ENCODE data around the gene ELP5.

Gene ELP5

DNA sequence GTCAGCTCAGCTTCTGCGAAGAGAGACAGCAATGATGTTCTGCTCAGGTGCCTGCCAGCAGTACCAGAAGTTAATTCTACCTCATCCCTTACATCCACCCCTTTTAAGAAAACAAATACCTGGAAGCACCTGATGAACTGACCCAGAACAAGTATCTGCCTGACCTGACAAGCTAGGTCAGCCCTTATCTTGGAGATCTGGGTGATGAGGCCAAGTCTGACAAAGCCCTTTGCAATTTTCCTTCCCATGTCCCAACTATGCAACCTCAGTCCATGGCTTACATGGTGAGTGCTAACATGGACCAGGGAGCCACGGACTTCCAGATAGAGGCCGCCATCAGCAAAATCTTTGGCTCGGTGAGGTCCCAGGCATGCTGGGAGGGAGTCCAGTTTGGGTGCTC lies 28.6 kb upstream of the ELP5 start:
- H3K4me1 Mint-ChIP-seq = peaks cover 16% of the 10 kb centered on the region
- no peaks in the 10 kb centered on the region for H3K9me3 Mint-ChIP-seq
- no peak overlapping the region for H3K4me3 Mint-ChIP-seq
- DNase-seq (ENCODE audit: low spot score in 2 of 2) = no peak
- H3K27ac Mint-ChIP-seq = no peak overlapping the region
- H3K36me3 Mint-ChIP-seq = peaks cover 19% of the 10 kb centered on the region
- no peaks in the 10 kb centered on the region for H3K27me3 Mint-ChIP-seq
- ATAC-seq (ENCODE audit: low read depth) = no peak

DNA sequence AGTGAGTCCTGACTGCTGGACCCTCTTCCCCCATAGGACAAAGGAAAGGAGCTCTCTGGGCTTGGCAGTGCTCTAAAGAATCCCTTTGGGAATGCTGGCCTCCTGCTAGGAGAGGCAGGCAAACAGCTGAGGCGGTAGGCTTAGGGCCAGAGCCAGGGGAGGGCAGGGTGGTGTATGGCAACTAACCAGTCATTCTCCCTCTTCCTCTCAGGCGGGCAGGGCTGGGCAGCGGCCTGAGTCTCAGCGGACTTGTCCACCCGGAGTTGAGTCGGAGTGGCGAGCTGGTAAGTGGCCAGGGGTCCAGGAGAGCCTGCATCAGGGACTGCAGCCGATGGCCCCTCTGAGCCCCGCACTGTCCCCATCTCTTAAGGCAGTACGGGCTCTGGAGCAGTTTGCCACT lies 27.9 kb upstream of the ELP5 start:
- peaks cover 20% of the 10 kb centered on the region for H3K36me3 Mint-ChIP-seq
- H3K27ac Mint-ChIP-seq = no peak overlapping the region
- H3K27me3 Mint-ChIP-seq = no peaks in the 10 kb centered on the region
- ATAC-seq (ENCODE audit: low read depth) (no peak), DNase-seq (ENCODE audit: low spot score in 2 of 2) (no peak)
- H3K4me1 Mint-ChIP-seq = peaks cover 16% of the 10 kb centered on the region
- H3K4me3 Mint-ChIP-seq = no peak overlapping the region
- H3K9me3 Mint-ChIP-seq = no peaks in the 10 kb centered on the region

DNA sequence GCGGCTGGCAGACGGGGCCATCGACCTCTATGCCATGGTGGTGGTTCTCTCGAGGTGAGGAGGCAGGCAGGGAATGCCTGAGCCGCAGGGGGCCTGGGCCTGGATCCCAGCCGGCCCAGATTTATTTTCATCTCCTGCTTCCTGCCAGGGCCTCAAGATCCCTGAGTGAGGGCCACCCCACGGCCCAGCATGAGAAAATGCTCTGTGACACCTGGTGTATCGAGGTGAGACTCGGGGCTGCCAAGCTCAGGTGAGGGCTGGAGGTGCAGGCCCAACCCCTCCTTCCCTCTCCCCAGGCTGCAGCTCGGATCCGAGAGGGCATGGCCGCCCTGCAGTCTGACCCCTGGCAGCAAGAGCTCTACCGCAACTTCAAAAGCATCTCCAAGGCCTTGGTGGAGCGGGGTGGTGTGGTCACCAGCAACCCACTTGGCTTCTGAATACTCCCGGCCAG lies 27.3 kb upstream of the ELP5 start:
- Mint-ChIP-seq H3K27me3 (no peaks in the 10 kb centered on the region), H3K36me3 (peaks cover 23% of the 10 kb centered on the region), H3K4me3 (no peak overlapping the region), H3K9me3 (no peaks in the 10 kb centered on the region), H3K4me1 (peaks cover 12% of the 10 kb centered on the region), H3K27ac (no peak overlapping the region)
- ATAC-seq (ENCODE audit: low read depth) (no peak), DNase-seq (ENCODE audit: low spot score in 2 of 2) (no peak)

DNA sequence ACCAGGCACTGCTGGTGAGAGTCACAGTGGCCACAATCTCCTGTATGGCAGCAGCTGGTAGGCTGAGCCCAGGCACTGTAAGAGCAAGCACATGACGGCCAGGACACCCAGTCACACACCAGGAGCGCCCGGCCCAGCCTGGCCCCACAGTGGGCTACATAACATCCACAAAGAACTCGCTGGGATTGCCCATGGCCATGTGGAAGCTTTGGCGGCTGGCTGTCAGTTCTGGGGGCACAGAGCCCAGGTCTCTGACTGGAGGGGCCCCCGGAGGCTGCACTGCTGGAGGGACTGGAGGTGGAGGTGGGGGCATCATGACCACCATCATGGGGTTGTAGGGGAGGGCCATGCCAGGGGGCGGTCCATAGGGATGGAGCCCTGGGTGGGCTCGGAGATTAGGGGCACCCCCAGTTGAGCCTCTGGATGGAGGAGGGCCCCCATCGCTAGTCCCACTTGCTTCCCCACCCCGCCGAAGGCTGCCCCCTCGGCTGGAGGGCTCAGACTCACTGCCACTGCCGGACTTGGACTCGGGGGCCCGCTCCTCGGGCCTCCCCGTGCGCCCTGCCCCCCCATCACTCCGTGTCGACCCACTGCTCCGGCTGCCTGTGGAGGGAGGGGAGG lies 26.2 kb upstream of the ELP5 start:
- Mint-ChIP-seq H3K4me1 (peaks cover 7% of the 10 kb centered on the region), H3K36me3 (peaks cover 24% of the 10 kb centered on the region), H3K27me3 (no peaks in the 10 kb centered on the region), H3K27ac (no peak overlapping the region), H3K9me3 (no peaks in the 10 kb centered on the region), H3K4me3 (no peak overlapping the region)
- ATAC-seq (ENCODE audit: low read depth) = no peak
- DNase-seq (ENCODE audit: low spot score in 2 of 2) = no peak

DNA sequence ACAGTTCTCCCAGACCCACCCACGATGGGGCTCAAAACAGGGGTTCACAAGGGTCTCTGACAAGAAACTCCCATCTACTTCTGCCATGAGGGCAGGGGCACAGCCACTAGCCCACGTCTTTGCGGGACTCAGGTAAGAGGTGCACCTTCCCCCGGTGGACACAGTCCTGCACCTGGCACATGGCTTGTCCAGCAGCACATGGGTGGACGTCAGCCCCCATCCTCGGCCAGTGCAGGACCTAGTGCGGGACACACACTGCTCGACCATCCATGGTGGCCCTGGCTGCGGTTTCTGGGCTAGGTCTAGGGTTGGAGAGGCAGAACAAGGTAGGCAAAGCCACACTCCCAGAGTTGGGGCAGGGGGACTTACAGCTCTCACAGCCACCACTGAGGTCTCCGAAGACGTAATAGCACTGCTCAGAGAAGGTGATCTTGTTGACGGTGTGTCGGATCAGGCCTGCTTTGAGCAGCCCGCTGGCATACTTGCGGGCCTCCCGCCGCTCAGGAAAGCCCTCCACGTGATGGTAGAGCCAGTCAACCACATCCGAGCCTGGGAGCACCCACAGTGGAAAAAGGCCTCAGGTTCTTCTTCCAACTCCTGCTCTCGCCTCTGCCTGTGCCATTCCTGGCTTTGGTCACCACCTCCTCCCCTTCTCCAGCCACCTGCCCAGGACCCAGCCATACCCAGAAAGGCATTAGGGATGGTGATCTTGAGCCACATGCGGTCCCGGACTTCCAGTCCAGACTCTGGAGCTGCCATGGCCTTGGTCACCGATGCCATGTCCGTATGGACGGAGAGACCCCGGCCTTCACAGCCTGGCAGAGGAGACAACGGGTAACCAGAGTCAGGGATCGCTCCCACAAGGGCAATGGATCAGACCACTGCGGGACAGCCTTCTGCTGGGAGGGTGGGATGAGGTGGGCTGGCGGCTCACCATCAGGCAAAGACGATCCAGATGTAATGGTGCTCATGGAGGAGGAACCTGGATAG lies 25.0 kb upstream of the ELP5 start:
- ATAC-seq (ENCODE audit: low read depth) = no peak
- DNase-seq (ENCODE audit: low spot score in 2 of 2) = no peak
- H3K9me3 Mint-ChIP-seq = no peaks in the 10 kb centered on the region
- peaks cover 2% of the 10 kb centered on the region for H3K4me1 Mint-ChIP-seq
- H3K27me3 Mint-ChIP-seq = no peaks in the 10 kb centered on the region
- peaks cover 25% of the 10 kb centered on the region for H3K36me3 Mint-ChIP-seq
- no peak overlapping the region for H3K4me3 Mint-ChIP-seq
- H3K27ac Mint-ChIP-seq = no peak overlapping the region

DNA sequence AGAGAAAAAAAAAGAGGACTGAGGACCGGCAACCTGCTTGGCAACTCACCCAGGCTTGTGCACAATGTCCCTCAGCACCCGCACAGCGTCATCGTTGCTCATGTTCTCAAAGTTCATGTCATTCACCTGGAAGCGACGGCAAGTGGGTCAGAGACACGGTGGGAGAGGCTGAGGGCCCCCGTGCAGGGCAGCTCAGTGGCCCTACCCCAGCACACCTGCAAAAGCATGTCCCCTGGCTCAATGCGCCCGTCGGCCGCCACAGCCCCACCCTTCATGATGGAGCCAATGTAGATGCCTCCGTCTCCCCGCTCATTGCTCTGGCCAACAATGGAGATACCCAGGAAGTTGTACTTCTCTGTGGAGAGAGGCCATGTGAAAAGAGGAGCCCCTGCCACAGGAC lies 23.1 kb upstream of the ELP5 start:
- no peak for DNase-seq (ENCODE audit: low spot score in 2 of 2)
- H3K4me3 Mint-ChIP-seq = no peak overlapping the region
- no peaks in the 10 kb centered on the region for H3K27me3 Mint-ChIP-seq
- ATAC-seq (ENCODE audit: low read depth) = no peak
- H3K9me3 Mint-ChIP-seq = no peaks in the 10 kb centered on the region
- H3K4me1 Mint-ChIP-seq = peaks cover 14% of the 10 kb centered on the region
- no peak overlapping the region for H3K27ac Mint-ChIP-seq
- peaks cover 21% of the 10 kb centered on the region for H3K36me3 Mint-ChIP-seq

DNA sequence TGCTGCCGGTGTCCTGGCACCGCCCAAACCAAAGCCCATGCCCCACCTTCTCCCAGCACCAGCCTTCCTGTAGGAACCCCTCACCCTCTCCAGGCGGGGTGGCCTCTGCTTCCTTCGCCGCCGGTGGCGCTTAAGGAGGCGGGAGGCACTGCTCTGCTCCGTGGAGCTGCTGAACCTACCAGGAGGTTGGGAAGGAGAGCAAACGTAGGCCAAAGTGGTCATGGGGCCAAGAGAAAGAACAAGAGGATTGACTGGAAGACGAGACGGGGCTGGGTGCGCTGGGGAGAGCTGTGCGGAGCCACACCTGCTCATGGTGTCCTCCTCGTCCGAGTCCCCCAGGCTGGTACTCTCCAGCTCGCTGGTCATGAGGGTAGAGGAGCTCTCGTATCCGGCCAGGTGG lies 22.5 kb upstream of the ELP5 start:
- H3K27me3 Mint-ChIP-seq = no peaks in the 10 kb centered on the region
- H3K36me3 Mint-ChIP-seq = peaks cover 18% of the 10 kb centered on the region
- H3K4me3 Mint-ChIP-seq = no peak overlapping the region
- no peak for DNase-seq (ENCODE audit: low spot score in 2 of 2)
- ATAC-seq (ENCODE audit: low read depth) = no peak
- no peak overlapping the region for H3K27ac Mint-ChIP-seq
- peaks cover 16% of the 10 kb centered on the region for H3K4me1 Mint-ChIP-seq
- no peaks in the 10 kb centered on the region for H3K9me3 Mint-ChIP-seq

DNA sequence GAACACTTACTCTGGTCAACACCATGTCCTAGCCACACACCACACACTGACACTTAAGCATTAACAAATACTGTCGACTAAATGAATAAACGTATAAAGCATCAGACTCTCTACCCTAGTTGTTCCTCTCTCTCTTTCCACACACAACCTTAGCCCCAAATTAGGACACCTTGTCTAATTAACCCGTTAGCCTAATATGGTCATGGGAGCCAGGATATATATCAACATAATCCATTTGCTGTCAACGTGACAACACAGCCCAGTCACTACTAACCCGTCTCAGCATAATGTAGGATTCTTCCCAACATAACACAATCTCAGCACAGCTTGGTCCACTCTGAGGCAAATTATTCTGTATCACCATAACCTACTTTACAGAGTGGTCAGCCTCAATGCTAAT lies 19.9 kb upstream of the ELP5 start:
- Mint-ChIP-seq H3K36me3 (peaks cover 23% of the 10 kb centered on the region), H3K9me3 (no peaks in the 10 kb centered on the region), H3K4me1 (peaks cover 33% of the 10 kb centered on the region), H3K27ac (no peak overlapping the region), H3K27me3 (no peaks in the 10 kb centered on the region), H3K4me3 (no peak overlapping the region)
- ATAC-seq (ENCODE audit: low read depth) (no peak), DNase-seq (ENCODE audit: low spot score in 2 of 2) (no peak)

DNA sequence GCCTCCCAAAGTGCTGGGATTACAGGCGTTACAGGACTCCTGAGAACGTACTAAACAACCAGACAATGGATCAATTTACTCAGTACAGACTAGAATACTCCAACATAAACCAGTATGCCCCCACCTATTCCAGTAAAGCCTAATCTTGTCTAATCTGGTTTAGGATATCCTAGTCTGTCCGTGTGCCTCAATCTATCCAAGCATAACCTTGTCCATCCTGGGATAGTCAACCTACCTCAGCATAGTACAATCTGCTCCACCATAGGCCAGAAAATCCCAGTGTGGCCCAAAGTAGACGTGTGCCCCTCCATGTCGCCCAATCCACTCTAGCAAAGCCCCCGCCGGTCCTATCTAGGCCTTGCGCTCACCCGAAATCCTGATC lies 18.3 kb upstream of the ELP5 start:
- DNase-seq (ENCODE audit: low spot score in 2 of 2) = no peak
- Mint-ChIP-seq H3K27me3 (no peaks in the 10 kb centered on the region), H3K4me1 (peaks cover 35% of the 10 kb centered on the region), H3K27ac (peak overlapping the region; percentile 89), H3K4me3 (peak overlapping the region; percentile 86), H3K9me3 (no peaks in the 10 kb centered on the region), H3K36me3 (peaks cover 19% of the 10 kb centered on the region)
- no peak for ATAC-seq (ENCODE audit: low read depth)

DNA sequence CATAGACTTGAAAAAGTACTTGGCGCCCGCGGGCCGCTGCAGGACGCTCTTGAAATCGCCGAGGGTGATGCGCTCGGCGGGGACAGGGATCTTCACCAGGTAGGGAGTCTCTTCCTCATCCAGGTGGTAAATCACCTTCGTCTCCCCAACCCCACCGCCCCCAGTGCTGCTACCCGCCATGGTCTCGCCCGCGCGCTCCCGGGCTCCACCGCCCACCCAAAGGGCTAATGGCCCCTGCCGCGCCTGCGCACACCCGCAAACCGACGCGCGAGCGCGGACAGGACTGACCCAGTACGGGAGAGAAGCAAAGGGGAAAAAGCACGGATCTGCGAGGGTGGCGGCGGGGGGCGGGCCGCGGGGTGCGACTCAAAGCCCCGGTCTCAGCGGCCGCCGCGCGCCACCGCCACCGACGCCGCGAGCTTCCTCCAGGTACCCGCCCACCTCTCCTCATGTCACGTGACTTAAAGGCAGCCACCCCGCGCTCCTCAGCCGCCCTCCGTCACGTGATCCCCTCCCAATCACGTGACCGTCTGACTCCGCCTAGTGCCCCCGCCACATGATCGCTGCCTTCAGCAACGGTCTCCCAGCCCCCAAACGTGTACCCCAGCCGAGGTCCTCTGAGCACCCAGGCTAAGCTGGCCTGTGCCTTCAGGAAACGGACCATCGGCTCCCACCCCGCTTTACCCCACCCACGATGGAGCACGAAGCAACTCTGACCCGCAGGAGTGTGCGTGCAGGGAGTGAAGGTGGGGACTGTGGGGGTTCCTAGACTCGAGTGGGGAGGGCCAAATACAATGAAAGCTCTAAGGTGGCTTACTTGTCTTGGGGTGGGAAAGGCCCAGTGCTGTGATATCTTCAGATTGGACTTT lies 17.7 kb upstream of the ELP5 start, which contains the start of gene DVL2:
Gene DVL2, minus strand, starts transcription at position 435 of the 869 bp plus-strand sequence. Its CDS starts 255 bp downstream, at position 180.
- no peaks in the 10 kb centered on the region for H3K9me3 Mint-ChIP-seq
- peak; percentile 67 for ATAC-seq (ENCODE audit: low read depth)
- H3K4me1 Mint-ChIP-seq = peaks cover 35% of the 10 kb centered on the region
- no peaks in the 10 kb centered on the region for H3K27me3 Mint-ChIP-seq
- peaks cover 17% of the 10 kb centered on the region for H3K36me3 Mint-ChIP-seq
- H3K4me3 Mint-ChIP-seq = peak within 1 kb of the TSS; percentile 86
- peak within 1 kb of the TSS; percentile 89 for H3K27ac Mint-ChIP-seq
- peak; percentile 88 to 93 for DNase-seq (ENCODE audit: low spot score in 2 of 2)

DNA sequence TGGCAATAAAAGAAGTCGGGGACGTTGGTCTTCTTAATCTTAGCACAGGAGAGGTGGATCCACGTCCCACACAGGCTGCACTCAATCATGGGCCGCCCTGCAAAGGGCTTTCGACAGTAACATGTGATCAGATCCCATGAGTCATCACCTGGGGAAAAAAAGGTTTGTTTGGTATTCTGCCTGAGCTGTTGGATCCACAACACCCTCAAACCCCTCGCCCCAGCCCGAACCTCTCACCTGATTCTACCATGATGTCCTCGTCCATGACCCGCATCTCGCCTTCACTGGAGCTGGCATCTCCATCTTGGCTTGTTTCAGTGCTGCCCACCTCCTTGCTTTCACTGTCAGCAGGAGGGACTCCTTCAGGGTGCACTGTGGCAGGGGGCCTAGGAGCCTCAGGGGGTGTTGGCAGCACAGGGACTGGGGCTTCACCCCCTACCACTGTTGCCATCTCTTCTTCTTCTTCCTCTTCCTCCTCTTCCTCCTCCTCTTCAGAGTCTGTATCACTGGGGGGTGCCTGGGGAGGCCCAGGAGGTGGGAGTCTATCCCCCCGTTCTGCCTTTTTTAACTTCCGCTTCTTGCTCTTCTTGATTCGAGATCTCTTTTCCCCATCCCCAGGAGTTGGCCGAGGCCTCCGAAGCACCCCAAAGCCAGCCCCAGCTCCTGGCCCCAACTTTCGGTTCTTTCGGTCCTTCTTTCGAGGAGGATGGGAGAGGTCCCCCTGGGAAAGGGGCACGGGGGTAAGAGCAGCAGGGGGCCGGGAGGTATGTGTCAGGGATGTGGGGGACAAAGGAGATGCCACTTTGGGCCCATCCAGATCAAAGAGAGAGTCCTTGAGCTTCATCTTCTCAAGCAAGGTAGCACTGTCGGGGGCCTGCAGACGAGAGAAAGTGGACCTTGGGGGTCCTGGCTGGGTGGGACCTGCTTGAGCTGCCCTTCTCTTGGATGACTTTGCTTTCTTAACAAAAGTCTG lies 16.0 kb upstream of the ELP5 start:
- DNase-seq (ENCODE audit: low spot score in 2 of 2) (no peak), ATAC-seq (ENCODE audit: low read depth) (no peak)
- no peaks in the 10 kb centered on the region for H3K9me3 Mint-ChIP-seq
- H3K27ac Mint-ChIP-seq = peak overlapping the region; percentile 25
- peak overlapping the region; percentile 15 for H3K4me3 Mint-ChIP-seq
- peaks cover 47% of the 10 kb centered on the region for H3K4me1 Mint-ChIP-seq
- H3K27me3 Mint-ChIP-seq = no peaks in the 10 kb centered on the region
- peaks cover 19% of the 10 kb centered on the region for H3K36me3 Mint-ChIP-seq

DNA sequence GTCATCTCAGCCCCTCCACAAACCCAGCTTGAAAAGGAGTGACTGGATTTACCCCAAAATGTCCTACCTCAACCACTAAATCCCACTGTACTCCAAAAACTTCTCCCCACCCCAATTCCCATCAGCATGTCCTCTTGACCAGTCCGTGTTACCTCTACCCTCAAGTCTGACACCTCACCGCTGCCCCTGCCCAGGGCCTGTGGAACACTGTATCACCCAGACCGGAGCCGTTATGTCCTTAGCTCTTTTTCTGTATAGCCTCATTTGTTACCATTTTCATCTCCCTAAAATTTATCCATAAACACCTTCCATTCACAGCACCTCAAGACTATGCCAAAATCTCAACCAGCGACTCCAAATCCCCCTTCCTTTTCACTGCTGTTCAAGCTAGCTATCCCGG lies 15.2 kb upstream of the ELP5 start:
- Mint-ChIP-seq H3K4me1 (peaks cover 56% of the 10 kb centered on the region), H3K27me3 (no peaks in the 10 kb centered on the region), H3K36me3 (peaks cover 23% of the 10 kb centered on the region), H3K9me3 (no peaks in the 10 kb centered on the region), H3K4me3 (no peak overlapping the region), H3K27ac (peak overlapping the region; percentile 100)
- ATAC-seq (ENCODE audit: low read depth) = no peak
- no peak for DNase-seq (ENCODE audit: low spot score in 2 of 2)

DNA sequence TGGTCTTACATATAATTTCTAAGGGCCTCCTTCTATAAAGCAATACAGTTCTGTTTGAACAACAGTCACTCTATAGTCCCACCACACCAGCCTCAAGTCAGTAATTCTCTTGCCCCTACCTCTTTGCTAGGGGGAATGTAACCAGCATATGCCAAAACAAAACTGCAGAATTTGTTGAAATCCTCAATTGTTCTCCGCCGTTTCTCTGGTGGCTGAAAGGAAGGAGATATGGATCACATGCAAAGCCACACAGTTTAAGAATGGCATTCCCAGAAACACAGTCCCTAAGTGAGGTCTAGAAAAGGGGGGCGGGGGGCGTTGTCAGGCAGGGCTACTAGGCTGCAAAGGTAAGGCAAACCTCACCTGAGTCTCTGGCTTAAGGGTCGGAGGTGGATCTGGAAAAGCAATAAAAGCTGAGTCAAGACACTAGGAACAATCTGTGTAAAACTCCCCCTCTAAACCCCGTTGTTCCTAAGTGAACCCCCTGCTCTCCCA lies 14.7 kb upstream of the ELP5 start:
- peak overlapping the region; percentile 100 for H3K4me3 Mint-ChIP-seq
- H3K27me3 Mint-ChIP-seq = no peaks in the 10 kb centered on the region
- H3K27ac Mint-ChIP-seq = peak overlapping the region; percentile 100
- H3K36me3 Mint-ChIP-seq = peaks cover 24% of the 10 kb centered on the region
- H3K9me3 Mint-ChIP-seq = no peaks in the 10 kb centered on the region
- peaks cover 54% of the 10 kb centered on the region for H3K4me1 Mint-ChIP-seq
- DNase-seq (ENCODE audit: low spot score in 2 of 2) (no peak), ATAC-seq (ENCODE audit: low read depth) (no peak)
